Measurements from ENCODE around the gene COX7A1. TPM values are rescaled to one million over a fixed set of nuclear protein-coding genes. Genes with fewer than 3 reads are reported as not detected.

Gene COX7A1
- total RNA-seq, 1 experiment from 2014 or later: not detected

DNA sequence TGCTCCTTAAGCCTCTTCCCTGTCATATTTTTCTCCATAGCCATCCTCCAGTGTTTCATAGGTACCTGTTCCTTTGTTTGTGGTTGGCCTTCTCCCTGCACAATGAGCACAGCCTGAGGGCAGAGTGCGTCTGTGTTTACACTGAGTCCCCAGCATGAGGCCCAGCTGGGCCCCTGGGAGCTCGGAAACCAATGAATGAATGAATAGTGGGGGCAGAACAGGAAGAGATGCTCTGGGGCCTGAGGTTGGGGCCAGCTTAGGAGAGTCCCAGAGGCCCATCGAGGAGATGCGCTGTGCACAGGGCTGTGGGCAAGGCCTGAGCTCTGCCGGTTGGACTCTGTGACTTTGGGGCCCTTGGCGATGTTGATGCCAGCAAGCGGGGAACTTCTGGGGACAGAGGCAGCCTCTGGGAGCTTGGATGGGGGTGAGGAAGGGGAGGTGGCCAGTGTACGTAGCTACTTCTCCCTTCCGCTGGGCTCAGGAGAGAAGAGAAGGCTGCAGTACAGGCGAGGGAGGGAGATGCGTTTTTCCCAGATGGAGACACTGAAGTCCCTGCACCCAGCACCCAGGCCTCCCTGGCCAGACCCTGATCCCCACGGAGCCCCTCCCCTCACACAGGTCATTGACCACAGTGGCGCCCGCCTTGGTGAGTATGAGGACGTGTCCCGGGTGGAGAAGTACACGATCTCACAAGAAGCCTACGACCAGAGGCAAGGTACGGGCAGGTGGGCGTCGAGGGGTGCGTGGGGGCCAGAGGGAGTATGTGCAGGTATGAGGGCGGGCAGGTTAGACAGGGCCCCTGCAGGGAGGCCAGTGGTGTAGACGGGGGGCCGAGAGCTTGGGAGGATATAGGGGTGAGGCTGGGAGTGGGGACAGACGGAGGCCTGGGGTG is 31.9 kb downstream of the COX7A1 start:
- in situ Hi-C loops (cut with HindIII; ENCODE audit: low pct_unique_long_range_greater_than_20kb, low sequenced_read_pairs): no loop called here
- DNase-seq (ENCODE audit: low read depth, low spot score): no peak

DNA sequence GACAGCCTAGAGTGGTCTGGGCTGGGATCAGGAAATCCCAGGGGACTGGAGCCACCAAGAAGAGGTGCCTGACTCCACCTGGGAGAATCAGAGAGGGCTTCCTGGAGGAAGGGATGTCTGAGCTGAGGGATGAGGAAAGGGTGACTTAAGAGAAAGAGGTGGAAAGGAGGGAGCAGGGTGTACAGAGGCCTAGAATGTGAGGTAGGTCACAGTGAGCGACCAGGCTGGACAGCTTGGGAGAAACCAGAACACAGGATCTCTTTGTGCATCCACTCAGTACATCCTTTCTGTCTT is 36.0 kb downstream of the COX7A1 start:
- in situ Hi-C loops (cut with HindIII; ENCODE audit: low pct_unique_long_range_greater_than_20kb, low sequenced_read_pairs): no loop called here
- no peak for DNase-seq (ENCODE audit: low read depth, low spot score)

DNA sequence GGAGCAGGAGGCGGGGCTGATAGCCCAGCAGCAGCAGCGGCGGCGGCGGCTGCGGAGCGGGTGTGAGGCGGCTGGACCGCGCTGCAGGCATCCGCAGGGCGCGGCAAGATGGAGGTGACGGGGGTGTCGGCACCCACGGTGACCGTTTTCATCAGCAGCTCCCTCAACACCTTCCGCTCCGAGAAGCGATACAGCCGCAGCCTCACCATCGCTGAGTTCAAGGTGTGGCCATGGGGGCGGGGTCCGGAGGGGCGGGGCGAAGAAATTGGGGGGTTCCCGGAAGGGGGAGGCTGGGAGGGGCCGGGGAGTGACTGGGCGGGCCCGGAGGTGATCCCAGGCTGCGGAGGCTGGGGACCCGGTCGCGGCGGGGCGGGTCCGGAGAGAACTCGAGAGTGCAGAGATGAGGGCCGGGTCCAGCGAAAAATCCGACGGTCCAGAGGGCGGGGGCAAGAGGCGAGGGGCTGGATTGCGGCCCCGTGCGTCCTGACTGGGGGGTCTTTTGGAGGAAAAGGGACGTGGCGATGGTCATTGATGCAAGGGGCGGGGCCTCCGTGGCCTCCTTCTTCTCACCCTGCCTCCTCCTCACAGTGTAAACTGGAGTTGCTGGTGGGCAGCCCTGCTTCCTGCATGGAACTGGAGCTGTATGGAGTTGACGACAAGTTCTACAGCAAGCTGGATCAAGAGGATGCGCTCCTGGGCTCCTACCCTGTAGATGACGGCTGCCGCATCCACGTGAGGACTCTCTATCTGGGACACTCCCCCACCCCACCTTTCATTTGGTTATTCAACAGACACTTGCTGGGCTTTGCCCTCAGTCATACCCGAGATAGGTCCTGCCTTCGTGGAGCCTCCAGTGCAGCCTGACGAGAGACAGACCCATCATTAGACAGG is 36.5 kb downstream of the COX7A1 start, which contains the start of gene TBCB:
TBCB (plus strand) TSS at position 16 of the 891 bp plus-strand sequence; CDS start at position 109, 93 bp downstream.
- peak; percentile 5 for DNase-seq (ENCODE audit: low read depth, low spot score)
- in situ Hi-C loops (cut with HindIII; ENCODE audit: low pct_unique_long_range_greater_than_20kb, low sequenced_read_pairs): no loop called here

DNA sequence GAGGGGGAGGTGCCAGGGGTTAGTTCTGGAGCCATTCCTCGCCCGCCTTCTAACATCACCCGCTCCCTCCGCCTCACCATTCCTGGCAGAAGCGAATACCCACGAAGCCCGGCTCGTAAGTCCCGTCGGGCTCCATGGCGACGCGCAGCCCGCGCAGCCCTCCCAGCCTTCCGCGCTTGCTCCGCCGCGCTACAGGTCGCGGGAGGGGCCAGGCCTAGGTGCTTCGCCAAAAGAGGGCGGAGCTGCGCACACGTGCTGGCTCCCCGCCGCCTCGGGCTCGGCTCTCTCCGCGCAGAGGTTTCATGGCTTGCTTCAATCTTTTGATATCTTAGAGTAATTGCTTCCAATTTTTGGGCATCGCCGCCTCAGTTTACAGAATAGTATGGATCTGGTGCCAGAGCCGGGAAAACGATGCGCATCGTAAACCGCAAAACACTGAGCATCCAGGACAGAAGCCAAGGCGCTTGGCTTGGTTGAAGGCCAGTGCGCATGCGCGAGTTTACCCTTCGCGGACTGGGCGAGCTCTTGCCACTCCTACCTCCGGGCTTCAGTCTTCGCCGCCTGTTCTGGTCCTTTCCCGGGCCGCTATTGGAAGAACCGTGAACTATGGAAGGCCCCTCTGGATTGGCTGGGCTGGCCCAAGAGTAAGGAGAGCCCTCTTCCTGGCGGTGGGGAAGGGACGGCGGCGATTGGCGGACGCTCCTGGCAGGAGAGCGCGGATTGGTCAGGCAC is 37.4 kb downstream of the COX7A1 start, which contains the start of gene POLR2I:
POLR2I (minus strand) TSS at position 155 of the 732 bp plus-strand sequence; CDS start at position 136, 19 bp downstream.
- in situ Hi-C loops (cut with HindIII; ENCODE audit: low pct_unique_long_range_greater_than_20kb, low sequenced_read_pairs): no loop called here
- DNase-seq (ENCODE audit: low read depth, low spot score): peak; percentile 100

DNA sequence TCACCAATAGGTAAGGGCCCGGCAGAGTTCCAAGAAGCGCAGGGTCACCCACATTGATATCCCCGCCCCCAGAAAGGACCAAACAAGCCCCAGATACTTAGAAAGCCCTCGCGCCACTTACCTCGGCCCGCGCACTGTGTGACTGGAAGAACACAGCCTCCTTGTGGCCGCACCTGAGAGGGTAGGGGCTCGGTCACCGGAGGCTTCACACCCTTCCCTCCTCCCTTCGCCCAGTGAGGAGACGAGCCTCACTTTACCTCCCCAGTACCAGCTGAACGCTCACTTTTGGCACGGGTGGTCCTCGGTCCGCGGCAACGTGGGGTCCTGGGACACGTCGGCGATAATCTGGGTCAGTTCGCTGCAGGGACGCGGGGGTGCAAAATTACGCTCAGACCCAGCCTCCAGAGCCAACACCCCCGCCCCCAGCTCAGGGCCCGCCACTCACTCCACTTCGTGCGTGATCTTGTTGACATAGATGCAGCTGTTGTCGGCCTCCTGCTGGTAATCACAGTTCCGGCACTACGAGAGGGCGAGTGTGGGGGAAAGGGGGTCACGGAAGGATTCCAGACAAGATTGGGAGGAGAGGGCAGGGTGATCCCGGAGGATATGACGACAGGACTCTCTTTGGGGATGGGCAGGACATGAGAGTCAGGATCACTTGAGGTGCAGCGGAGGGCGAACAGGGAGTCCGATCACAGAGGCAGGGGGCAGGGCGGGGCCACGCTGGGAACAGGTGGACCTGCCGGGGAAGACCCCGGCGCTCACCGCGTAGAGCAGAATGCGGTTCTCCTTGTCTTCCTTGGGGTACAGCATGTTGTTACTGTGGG is 38.1 kb downstream of the COX7A1 start:
- in situ Hi-C loops (cut with HindIII; ENCODE audit: low pct_unique_long_range_greater_than_20kb, low sequenced_read_pairs): no loop called here
- DNase-seq (ENCODE audit: low read depth, low spot score): peak; percentile 23

DNA sequence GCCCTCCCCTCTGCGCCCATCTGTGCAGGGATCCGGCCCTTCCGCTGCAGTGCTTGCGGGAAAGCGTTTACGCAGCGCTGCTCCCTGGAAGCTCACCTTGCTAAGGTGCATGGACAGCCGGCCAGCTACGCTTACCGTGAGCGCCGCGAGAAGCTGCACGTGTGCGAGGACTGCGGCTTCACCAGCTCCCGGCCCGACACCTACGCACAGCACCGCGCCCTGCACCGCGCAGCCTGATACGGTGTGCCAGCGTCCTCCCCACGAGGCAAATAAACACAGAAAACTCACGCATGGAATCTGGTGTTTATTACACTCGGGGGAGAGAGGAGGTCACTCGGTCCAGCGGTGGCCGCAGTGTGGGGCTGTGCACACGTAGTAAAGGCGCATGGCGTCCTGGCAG is 38.8 kb downstream of the COX7A1 start:
- in situ Hi-C loops (cut with HindIII; ENCODE audit: low pct_unique_long_range_greater_than_20kb, low sequenced_read_pairs): no loop called here
- no peak for DNase-seq (ENCODE audit: low read depth, low spot score)

DNA sequence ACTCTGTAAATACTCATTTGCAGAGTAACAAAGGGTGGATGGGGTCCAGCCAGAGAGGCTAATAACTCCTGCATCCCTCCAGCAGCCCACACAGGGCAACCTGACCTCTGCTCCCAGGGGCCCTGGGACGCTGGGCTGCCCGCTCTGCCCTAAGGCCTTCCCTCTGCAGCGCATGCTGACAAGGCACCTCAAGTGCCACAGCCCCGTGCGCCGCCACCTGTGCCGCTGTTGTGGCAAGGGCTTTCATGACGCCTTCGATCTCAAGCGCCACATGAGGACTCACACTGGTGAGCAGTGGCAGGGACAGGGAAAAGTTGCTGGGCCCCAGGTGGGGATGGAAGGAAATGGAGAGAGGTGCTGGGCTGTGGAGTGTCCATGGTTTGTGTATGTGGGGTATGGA is 39.6 kb downstream of the COX7A1 start:
- DNase-seq (ENCODE audit: low read depth, low spot score): no peak
- in situ Hi-C loops (cut with HindIII; ENCODE audit: low pct_unique_long_range_greater_than_20kb, low sequenced_read_pairs): no loop called here

DNA sequence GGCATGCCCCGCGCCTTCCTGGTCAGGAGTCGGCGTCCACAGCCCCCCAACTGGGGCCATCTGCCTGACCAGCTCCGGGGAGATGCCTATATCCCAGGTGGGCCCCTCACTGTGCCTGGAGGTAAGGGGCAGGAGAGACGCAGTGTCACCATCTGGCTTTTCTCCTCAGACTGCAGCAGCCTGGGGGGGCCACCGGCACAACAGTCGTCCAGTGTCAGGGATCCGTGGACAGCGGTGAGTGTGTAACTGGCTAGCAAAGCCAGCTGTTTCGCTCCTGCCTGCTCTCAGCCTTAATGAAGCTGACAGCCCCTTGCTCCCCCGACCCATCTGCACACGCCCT is 41.1 kb downstream of the COX7A1 start:
- in situ Hi-C loops (cut with HindIII; ENCODE audit: low pct_unique_long_range_greater_than_20kb, low sequenced_read_pairs): no loop called here
- DNase-seq (ENCODE audit: low read depth, low spot score): no peak

DNA sequence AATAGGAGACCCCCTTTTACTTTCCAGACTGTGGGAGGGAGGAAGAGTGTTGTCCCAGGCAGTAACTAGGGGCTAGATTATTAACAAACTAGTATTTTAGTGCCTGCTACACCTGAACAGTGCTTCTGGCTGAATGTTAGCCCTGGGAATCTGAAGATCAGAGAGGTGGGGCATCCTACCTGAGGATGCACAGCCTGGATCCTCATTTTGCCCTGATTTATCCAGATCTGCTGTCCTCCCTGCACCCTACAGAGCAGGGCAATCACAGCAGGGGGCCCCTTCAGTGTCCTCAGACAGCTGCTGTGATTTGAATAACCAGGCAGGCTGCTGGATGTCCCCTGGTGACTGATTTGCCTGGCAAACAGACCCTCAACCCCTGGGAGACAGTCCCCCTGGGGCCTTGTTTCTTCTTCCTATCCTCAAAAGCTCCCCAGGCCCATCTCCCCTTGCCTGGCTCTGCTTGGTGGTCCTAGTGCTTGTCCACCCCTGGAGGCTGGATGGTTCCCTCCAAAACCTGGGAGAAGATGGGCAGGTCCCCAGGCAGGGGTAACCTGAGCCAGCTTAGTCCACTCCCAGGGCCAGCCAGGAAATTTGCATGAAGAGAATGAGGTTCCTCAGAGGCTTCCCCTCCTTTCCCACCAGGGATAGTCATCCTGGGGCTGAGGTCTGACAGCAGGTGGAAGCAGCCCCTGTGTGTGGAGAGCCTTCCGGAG is 41.6 kb downstream of the COX7A1 start, which contains the start of gene OVOL3:
OVOL3 (plus strand) TSS at position 657 of the 713 bp plus-strand sequence. CDS start 60 bp downstream, outside the sequence.
- DNase-seq (ENCODE audit: low read depth, low spot score): no peak
- in situ Hi-C loops (cut with HindIII; ENCODE audit: low pct_unique_long_range_greater_than_20kb, low sequenced_read_pairs): no loop called here

DNA sequence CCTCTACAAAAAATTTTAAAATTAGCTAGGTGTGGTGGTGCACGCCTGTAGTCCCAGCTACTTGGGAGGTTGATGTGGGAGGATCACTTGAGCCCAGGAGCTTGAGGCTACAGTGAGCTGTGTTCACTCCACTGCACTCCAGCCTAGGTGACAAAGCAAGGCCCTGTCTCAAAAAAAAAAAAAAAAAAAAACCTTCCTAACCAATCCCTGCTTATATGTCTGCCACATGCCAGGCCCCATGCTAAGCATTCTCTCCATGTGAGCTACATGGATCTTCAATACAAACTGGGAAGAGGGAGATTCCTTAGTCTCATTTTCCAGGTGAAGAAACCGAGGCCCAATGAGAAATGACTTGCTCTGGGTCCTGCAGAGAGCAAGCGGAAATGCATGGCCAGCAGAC is 43.6 kb downstream of the COX7A1 start:
- no peak for DNase-seq (ENCODE audit: low read depth, low spot score)
- in situ Hi-C loops (cut with HindIII; ENCODE audit: low pct_unique_long_range_greater_than_20kb, low sequenced_read_pairs): no loop called here

DNA sequence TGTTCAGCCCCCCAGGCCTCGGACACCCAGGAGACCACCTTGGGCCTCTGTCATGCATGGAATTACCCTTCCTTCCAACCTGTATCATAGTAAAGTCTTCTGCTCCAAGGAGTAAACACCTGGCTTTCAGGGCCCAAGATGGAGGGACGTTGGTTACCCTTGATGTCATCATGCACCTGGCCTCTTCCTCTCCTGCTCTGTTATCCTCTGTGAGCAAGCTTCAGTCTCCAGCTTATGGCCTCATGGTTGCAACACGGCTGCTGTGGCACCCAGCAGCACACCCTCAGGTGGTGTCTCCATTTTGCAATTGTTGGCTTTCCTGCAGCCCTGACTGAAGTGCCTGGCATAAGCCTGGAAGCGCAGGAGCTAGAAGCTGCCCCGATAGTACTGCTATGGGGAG is 45.3 kb downstream of the COX7A1 start:
- in situ Hi-C loops (cut with HindIII; ENCODE audit: low pct_unique_long_range_greater_than_20kb, low sequenced_read_pairs): no loop called here
- no peak for DNase-seq (ENCODE audit: low read depth, low spot score)

DNA sequence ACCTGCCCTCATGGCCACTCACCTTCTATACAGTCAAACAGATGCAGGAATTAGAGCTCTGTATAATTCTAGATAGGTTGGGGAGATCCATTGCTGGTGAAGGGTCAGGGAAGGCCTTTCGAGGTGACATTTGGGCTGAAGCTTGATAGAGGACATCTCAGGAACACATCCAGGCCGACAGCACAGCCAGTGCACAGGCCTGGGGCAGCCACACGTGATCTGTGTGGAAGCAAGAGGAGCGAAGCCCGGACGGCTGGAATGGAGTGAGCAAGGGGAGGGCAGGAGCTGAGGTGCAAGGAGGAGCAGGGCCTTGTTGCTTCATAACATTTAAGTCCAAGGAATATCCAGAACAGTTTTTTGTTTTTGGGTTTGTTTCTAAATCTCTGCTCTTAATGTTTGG is 45.8 kb downstream of the COX7A1 start:
- in situ Hi-C loops (cut with HindIII; ENCODE audit: low pct_unique_long_range_greater_than_20kb, low sequenced_read_pairs): no loop called here
- no peak for DNase-seq (ENCODE audit: low read depth, low spot score)

DNA sequence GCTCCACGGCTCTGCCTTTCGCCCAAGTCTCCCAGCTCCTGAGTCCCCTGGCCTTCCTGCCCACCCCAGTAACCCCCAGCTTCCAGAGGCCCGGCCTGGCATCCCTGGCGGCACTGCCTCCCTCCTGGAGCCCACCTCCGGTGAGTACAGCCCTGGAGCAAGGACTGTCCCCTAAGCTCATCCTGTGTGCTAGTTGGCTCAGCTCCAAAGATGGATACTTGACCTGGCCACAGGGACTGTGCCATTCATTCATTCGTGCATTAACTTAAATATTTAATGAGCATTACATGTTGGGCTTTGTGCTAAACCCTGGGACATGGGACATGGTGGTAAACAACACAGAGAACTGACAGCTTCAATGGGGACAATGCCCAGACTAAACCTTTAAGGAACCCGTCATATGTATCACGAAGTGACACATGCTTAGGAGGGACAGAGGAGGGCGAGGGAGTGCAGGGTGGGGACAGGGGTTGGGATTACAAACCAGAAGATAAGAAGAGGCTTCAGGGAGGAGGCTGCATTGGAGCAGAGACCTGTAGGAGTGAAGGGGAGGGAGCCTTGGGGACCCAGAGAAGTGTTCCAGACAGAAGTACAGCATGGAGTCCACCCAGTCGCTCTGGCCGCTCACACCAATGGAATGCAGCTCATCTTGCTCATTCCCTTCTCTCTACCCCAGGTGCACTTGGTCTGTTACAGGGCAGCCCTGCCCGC is 48.2 kb downstream of the COX7A1 start:
- in situ Hi-C loops (cut with HindIII; ENCODE audit: low pct_unique_long_range_greater_than_20kb, low sequenced_read_pairs): no loop called here

DNA sequence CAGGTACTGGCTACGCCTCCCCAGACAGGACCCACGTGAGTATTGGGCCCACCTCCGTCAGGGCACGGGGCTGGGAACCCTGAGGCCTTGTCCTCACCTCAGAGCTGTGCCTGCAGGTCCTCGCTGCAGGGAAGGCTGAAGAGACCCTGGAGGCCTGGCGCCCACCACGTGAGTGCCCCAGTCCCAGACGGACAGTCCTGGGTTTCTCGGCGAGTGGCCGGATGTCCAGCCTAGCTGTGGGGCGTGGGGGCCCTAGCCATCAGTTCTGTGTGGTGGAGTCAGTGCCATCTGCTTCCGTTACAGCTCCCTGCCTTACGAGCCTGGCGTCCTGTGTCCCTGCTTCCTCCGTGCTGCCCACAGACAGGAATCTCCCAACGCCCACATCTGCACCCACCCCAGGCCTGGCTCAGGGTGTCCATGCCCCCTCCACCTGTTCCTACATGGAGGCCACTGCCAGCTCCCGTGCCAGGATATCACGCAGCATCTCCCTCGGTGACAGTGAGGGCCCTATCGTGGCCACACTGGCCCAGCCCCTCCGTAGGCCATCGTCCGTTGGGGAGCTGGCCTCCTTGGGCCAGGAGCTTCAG is 49.1 kb downstream of the COX7A1 start:
- no peak for DNase-seq (ENCODE audit: low read depth, low spot score)
- in situ Hi-C loops (cut with HindIII; ENCODE audit: low pct_unique_long_range_greater_than_20kb, low sequenced_read_pairs): no loop called here

More for the DNA sequence above, 48.2 kb downstream of the COX7A1 start:
- DNase-seq (ENCODE audit: low read depth, low spot score): no peak

DNA sequence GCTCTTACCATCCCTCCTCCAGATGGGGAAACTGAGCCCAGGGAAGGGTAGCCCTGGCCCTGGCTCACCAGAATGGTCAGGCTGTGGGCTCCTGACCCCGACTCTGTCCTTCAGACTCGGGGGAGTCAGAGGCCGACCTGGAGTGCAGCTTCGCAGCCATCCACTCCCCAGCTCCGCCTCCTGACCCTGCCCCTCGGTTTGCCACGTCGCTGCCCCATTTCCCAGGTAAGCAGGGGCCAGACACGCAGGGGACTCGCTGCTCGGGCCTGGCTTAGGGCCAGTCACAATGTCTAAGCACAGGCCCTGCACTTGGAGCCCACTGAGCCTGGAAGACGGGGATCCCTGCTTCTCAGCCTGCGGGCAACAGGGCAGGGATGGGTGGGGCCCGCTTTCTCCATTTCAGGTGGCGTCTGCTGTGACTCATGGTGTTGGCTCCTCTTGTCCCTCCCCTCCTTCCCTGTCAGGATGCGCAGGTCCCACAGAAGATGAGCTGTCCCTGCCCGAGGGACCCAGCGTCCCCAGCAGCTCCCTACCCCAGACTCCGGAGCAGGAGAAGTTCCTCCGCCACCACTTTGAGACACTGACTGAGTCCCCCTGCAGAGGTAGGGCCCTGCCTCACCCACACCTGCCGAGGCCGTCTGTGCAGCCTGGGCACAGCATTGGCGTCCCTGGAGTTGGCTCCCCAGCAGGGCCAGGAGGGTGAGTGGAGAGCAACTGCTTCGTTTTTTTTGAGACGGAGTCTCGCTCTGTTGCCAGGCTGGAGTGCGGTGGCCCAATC is 50.5 kb downstream of the COX7A1 start:
- DNase-seq (ENCODE audit: low read depth, low spot score): no peak
- in situ Hi-C loops (cut with HindIII; ENCODE audit: low pct_unique_long_range_greater_than_20kb, low sequenced_read_pairs): no loop called here

All from SK-MEL-5 (cell line).